HG02763 (cell line): Measurements from ENCODE around the gene FGF19.
"Not testable (repeated sequence)": the region's sequence is repeated elsewhere in the genome, so short reads cannot be mapped to it uniquely, and the experiment has no call there.

Experiments used
- ATAC-seq: cut with Tn5 transposase; IDR thresholded peaks from one replicate; pipeline ENCODE4 v1.9.1; 2021; ENCODE audit warnings: mild to moderate bottlenecking, moderate library complexity; ENCODE audit not compliant: unreplicated experiment

The FGF19 gene

DNA sequence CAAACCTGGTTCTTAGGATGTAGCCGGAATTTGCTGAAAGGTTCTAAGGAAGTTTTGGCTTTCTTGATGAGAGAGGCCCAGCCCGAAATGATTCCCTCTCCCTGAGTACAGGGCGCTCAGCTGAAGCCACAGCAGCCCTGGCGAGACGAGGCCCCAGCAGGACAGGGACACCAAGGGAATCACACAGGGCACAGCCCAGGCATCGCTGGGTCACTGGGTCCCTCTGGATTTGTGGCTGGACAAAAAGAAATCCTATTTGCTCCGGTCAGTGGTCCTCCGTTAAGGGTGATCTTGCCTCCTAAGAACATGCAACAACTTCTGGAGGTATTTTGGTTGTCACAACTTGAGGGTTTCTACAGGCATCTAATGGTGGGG is 6.4 kb downstream of the FGF19 start:
- no peak for ATAC-seq

DNA sequence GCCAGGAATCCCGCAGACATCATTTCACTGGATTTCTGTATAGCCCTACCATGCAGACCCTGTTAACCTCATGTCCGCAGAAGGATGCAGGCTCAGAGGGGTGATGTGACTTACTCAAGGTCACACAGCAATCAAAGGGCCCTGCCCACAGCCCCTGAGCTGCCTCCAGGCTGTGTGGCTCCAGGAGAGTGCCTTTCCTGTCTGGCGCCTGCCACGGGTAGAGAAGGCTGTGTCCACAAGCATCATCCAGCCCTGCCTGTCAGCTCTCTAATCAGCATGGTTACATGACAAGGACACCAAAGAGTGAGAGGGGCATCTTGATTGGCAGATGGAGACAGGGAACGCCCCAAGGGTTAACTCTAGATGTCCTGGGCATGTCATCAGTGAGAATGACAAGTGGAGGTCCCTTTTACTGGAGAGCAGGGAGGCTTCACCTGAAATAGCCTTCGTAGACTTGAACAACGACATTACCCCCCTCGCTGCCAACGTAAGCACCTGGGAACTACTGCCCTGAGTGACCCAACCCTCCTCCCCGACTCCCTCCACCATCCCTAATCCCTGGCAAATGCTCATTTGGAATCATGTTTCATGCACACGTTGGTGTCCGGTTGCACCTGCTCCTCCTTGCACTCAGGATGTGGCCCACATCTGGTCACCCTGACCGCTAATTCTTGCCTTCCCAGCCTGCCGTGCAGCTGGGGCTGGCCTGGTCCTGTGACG is 6.9 kb downstream of the FGF19 start:
- no peak for ATAC-seq

DNA sequence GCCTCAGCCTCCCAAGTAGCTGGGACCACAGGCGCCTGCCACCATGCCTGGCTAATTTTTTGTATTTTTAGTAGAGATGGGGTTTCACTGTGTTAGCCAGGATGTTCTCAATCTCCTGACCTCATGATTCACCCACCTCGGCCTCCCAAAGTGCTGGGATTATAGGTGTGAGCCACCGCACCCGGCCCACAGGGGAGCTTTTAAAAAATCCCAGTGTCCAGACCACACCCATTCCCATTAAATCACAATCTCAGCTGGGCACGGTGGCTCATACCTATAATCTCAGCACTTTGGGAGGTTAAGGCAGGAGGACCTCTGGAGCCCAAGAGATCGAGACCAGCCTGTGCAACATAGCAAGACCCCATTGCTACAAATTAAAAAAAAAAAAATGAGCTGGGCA is 7.8 kb downstream of the FGF19 start:
- not testable (repeated sequence) for ATAC-seq

DNA sequence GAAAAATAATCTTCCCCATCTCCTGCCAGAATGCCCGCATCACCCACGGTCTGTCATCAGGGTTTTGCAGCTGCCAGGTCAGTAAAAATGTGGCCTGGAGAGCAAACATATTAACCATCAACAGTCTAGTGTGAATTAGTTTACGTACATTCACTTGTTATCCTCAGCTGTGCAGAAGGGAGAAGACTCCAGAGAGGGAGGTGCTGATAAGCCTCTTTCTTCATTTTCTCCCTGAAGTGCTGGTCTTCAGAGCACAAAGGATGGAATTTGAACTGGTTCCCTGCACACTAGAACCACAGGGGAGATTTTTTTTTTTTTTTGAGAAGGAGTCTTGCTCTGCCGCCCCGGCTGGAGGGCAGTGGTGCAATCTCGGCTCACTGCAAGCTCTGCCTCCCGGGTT is 8.2 kb downstream of the FGF19 start:
- no peak for ATAC-seq

DNA sequence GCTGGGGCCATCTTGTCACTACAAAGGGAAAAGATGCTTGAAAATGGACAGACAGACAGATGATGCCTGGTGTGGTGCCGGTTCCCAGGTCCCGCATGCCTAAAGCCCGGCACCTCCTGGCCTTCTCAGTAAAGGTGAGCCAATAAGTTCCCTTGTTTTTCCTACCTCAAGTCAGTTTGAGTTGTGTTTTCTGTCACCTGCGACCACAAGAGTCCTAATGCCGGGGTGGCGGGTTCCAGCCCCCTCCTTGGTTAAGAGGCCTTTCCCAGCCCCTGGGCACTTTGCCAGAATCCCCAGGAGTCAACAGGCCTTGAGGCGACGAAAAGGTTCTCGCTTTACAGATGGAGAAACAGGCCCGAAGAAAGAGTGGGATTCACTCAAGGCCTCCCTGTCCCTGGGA is 9.0 kb downstream of the FGF19 start:
- ATAC-seq = no peak

DNA sequence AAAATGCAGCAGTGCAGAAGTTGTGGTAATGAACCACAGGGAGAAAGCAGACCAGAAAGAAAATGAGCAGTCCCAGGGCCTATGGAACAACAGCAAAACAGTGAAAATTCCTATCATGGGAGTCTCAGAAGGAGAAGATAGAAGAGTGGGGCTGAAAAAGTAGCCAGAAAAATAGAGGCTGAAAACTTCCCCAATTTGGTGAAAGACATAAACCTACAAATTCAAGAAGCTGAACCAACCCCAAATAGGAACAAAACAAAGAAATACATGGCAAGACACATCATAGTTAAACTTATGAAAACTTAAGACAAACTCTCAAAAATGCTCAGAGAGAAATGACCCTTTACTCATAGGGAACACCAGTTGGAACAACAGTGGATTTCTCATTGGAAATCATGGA is 11.4 kb downstream of the FGF19 start:
- ATAC-seq = no peak

DNA sequence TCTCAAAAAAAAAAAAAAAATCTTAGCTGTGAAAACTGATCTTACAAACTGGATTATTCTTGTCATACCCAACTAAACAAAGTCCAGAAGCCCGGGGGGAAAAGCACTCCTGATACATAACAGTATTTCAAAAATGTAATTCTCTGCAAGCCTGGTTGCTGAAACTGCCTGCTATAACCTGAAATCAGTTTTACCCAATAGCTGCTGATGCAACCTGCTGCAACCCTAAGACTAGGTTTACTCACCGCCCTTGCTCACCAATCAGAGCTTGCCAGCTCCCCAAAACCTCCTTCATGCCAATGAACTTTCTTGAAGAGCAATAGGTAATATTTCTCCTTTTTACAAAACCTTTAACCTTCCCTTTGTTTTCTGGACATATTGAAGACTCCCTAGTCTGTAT is 12.4 kb downstream of the FGF19 start:
- no peak for ATAC-seq

DNA sequence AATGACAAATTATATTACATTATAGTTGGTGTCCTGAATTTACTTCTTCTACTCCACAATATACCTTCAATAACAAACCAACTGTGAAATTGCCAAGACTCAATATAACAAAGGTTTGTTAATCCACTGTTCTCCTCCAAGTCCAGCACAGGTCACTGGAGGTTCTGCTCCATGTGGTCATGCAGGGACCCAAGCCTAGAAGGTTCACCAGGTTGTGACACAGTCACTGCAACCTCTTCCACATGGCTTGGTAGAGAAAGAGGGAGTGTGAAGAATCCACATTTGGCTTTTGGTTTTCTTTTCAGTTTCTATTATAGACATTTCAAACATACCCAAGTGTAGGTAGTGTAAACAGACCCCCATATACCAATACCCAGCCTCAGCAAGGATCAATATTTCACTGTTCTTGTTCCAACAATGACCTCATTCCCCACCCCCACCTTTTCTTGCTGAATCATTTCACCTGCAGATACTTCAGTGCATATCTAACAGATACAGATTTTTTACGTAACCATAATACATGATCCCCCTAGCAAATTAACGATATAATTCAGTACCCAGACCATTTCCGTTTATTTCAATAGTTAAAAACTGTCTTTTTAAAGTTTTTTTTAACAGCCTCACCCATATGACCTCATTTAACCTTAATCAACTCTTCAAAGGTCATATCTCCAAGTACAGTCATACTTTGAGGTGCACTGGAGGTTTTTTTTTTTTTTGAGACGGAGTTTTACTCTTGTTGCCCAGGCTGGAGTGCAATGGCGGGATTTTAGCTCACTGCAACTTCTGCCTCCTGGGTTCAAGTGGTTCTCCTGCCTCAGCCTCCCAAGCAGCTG is 14.1 kb downstream of the FGF19 start:
- no peak for ATAC-seq

DNA sequence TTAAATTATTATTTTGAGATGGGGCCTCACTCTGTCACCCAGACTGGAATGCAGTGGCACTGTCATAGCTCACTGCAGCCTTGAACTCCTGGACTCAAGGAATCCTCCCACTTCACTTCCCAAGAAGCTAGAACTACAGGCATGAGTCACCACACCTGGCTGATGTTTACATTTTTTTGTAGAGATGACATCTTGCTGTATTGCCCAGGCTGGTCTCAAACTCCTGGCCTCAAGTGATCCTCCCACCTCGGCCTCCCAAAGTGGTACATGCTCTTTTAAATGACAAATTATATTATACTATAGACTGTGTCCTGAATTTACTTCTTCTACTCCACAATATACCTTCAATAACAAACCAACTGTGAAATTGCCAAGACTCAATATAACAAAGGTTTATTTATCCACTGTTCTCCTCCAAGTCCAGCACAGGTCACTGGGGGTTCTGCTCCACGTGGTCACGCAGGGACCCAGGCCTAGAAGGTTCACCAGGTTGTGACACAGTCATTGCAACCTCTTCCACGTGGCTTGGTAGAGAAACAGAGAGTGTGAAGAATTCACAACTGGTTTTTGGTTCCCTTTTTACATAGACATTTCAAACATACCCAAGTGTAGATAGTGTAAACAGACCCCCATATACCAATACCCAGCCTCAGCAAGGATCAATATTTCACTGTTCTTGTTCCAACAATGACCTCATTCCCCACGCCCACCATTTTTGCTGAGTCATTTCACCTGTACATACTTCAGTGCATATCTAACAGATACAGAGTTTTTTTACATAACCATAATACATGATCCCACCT is 15.7 kb downstream of the FGF19 start:
- ATAC-seq = not testable (repeated sequence)

DNA sequence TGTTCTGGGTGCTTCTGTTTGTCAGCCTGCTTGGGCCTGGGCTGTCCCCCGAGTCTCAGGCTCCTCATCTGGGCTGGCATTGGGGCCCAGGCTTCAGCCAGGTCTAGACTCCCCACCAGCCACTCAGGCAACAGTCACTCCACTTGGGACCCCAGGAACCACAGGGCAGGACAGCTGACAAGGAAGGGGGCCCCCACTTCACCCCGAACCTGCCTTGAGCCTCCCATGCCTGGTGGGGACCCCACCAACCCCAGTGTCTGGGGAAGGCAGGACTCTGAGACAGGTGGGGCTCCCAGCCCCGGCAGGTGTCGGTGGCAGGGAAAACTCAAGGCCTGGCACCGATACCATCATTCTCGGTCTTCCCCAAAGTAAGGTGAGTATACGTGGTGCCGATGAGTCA is 17.0 kb downstream of the FGF19 start:
- ATAC-seq = no peak

DNA sequence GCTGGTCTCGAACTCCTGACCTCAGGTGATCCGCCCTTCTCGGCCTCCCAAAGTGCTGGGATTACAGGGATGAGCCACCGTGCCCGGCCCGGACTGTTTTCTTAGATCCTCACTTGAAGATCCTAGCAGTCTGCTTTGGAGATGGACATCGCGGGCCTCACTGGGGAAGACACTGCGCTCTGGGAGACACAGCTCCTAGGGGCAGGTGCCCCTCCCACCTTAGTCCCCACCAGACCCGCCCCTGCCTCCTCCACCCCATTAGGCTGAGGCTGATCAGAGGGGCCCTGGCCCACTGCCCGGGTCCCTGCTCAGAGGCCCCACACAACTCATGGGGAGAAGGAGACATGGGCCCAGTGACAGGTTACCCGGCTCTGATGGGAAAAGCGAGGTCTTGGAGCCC is 17.4 kb downstream of the FGF19 start:
- no peak for ATAC-seq

DNA sequence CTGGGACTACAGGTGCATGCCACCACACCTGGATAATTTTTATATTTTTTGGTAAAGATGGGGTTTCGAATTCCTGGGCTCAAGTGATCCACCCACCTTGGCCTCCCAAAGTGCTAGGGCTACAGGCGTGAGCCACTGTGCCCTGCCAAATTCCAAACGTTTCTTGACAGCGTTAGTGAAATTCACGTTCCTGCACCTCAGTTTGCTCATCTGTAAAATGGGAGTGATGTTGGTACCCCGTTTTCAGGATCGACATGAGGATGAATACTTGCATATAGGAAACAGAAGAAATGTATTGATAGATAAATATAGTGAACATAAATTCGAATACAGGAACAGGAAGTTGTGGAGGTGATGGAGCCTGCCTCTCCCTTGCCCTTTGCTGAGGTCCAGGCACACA is 18.5 kb downstream of the FGF19 start:
- no peak for ATAC-seq

DNA sequence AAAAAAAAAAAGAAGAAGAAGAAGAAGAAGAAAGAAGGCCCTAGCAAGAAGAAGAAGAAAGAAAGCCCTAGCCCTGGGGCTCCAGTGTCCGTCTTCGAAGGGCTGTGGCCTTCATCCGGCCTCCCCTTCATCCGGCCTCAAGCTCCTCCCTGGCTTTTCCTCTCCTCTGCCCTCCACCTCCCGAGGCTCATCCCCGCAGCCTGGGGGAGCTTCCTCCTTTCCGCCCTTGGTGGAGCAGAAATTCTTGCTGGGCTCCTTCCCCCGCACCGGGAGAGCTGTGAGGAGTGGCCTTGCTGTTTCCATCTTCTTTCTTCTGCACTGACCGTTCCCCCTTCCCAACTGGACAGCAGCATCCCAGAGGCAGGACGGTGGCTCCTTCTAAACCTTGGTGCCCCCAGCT is 19.2 kb downstream of the FGF19 start:
- no peak for ATAC-seq

DNA sequence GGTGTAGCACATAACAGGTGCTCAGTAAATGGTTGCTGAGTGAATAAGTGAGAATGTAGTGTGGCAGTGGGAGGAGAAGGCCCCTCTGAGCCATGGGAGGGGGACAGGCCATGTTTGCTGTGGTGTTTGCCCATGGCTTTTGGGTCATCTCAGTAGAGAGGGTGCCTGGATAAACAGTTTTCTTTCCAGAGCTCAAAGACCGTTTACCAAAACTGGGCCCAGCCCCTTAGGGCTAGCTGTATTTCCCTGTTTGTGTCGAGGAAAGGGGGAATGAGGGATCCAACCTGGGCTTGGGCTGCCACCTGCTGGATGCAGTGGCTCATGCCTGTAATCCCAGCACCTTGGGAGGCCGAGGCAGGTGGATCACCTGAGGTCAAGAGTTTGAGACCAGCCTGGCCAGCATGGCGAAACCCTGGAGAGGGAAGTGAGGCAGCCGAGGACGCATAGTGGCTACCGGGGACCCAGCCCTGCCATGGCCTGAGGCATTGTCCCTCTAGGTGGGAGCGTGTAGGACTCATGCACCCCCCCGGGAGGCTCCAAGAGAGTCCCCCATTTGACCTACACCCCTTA is 20.0 kb downstream of the FGF19 start:
- no peak for ATAC-seq

DNA sequence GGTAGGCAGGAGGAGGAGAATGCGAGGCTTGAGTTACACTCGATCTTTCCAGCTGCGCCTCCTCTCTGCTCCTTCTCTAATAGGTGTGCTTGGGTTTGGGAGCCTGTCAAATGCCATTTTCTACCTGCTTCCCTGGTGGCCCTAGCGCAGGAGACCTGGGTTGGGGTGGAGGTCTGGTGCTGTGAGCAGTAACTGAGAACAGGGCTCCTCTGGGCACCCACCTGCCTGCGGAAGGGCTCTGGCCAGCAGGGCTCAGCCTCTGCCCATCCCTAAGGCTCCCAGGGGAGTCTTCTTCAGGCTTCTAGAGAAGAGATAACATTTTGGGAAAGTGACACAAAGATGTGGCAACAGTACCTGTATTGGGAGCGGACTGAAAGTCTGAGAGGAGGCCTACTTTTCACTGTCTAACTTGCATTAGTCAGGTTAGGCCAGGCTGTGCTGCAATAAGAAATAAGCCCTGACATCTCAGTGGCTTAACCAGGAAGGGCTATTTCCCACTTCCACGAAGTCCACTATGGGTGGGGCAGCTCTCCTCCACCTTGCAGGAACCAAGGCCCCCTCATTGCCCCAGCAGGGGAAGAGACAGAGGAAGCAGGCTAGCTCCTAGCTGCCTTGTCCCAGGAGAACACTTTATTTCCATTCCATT is 21.0 kb downstream of the FGF19 start:
- no peak for ATAC-seq

DNA sequence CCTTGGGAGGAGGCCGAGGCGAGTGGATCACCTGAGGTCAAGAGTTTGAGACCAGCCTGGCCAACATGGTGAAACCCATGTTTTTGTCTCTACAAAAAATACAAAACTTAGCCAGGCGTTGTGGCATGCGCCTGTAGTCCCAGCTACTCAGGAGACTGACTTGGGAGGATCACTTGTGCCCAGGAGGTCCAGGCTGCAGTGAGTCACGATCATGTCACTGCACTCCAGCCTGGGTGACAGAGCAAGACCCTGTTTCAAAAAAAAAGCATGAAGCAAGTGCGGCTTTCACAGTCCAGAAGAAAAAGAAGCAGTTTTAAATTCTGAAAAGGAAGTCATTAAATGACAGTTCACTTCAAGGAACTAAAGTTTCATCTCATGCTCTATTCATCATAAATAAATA is 21.6 kb downstream of the FGF19 start:
- ATAC-seq = no peak

DNA sequence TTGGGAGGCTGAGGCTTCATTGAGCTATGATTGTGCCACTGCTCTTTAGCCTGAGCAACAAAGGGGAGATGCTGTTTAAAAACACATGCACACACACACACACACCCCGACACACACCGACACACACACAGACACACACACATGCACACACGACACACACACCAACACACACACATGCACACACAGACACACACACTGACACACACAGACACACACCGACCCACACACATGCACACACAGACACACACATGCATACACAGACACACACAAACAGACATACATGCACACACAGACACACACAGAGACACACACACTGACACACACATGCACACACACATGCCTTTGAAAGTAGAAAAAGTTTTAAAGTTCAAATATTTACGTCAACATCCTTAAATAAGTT is 23.1 kb downstream of the FGF19 start:
- no peak for ATAC-seq

DNA sequence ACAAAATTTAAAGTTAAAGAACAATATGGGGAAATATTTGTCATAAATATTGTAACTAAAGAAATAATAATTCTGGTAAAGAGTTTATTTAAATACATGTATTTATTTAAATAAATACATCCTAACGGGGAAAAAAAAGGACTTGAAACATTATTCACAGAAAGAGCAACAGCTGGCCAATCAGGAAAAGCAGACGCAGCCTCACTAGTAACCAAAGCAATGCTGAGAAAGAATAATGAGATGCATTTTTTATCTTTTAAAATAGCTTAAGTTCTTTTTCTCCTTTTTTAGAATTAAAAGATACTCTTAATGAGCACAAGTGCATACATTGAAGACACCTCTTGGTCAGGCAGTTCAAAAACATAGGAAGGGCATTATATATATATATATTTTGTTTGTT is 26.1 kb downstream of the FGF19 start:
- no peak for ATAC-seq

DNA sequence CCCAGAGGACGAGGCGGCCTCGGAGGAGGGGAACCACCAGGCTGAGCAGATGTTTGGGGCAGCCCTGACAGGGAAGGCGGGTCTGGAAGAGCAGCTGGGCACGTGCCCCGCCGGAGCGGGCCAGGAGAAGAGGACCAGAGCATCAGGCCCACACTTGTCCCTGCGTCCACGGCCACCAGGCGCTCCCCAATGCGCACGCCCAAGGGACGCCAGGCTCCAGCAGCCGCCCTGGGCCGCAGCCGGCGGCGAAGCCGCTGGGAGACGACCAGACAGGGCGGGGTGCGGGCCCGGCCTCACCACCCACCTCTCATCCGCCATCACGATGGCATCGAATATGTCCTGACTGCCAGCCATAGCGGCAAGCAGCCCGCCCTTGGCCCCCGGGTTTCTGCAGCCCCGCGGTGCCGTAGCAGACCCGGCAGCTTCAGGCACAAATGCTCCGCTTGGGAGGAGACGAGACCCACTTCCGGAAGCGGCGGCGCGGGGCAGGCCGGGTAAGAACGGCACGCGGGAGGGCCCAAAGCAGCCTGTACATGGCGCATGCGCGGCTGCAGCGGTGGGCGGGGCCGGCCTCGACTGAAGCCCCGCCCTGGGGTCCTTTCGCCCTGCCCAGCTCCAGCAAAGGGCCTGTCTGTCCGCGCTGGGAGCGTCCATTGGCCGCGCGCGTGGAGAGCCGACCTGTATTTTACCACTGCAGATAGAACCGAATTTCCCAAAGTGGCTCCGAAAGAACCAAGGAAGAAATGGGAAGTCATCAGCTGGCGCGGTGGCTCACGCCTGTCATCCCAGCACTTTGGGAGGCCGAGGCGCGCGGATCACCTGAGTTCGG is 28.7 kb downstream of the FGF19 start, which contains the start of gene LTO1:
TSS of gene LTO1 (minus strand) at position 468 of the 829 bp plus-strand sequence. CDS start at position 354, 114 bp downstream.
- peak; percentile 86 for ATAC-seq
